ENCODE data around the gene HSD17B2.

Gene HSD17B2

DNA sequence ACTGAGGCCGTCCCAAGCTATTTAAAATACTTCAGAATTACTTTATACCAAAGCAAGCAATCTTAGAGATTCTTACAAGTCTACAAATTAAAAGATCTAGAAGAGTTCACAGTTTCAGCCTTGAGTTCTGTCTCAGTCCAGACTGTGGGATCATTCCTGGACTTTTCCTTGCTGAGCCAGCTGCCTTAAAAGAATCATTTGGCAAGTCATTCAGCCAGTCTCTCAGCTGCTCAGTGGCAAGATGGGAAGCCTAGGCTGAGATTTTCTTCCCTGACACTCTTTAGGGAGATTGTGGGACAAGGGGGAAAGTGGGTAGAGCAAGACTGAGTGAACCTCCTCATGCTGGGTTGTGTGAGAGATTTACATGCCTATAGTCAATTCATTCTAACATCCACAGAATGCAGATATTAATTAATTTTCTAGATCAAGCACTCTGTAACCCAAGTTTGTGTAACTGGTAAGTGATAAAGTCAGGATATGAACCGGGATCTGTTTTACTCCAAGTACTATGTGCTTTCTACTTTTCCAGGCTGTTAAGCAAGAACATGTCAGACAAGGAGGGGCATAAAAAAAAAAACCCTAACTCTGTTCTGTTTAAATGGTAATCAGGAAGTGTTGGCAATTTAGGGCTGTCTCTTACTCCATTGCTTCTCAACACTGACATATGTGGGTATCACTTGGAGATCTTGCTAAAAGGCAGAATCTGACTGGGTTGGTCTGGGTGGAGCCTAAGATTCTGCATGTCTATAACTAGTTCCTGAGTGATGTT, 50.1 kb downstream of the HSD17B2 start:
- TF ChIP-seq, protein P1, sequence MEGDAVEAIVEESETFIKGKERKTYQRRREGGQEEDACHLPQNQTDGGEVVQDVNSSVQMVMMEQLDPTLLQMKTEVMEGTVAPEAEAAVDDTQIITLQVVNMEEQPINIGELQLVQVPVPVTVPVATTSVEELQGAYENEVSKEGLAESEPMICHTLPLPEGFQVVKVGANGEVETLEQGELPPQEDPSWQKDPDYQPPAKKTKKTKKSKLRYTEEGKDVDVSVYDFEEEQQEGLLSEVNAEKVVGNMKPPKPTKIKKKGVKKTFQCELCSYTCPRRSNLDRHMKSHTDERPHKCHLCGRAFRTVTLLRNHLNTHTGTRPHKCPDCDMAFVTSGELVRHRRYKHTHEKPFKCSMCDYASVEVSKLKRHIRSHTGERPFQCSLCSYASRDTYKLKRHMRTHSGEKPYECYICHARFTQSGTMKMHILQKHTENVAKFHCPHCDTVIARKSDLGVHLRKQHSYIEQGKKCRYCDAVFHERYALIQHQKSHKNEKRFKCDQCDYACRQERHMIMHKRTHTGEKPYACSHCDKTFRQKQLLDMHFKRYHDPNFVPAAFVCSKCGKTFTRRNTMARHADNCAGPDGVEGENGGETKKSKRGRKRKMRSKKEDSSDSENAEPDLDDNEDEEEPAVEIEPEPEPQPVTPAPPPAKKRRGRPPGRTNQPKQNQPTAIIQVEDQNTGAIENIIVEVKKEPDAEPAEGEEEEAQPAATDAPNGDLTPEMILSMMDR (IDR thresholded peaks at IDR 0.05; ENCODE audit: low read length): no peak
- TF ChIP-seq EZH2 (IDR thresholded peaks at IDR 0.05; ENCODE audit: borderline replicate concordance, low read length): no peak
- H2AFZ ChIP-seq (ENCODE audit: low read length): no peak overlapping the region
- no peak overlapping the region for H3K9ac ChIP-seq (ENCODE audit: low read length)
- no peaks in the 10 kb centered on the region; the same call in 1 of the 2 replicates for H3K27me3 ChIP-seq (ENCODE audit: insufficient read depth, low read length)
- no peaks in the 10 kb centered on the region for H3K36me3 ChIP-seq (ENCODE audit: insufficient read depth, low read length)
- H3F3A ChIP-seq (ENCODE audit: insufficient read depth, low read length): no peaks in the 10 kb centered on the region
- H3K4me1 ChIP-seq (ENCODE audit: insufficient read depth, low read length, severe bottlenecking): no peaks in the 10 kb centered on the region
- no peaks in the 10 kb centered on the region for H4K20me1 ChIP-seq (ENCODE audit: insufficient read depth, low read length)
- no peaks in the 10 kb centered on the region for H3K9me3 ChIP-seq (ENCODE audit: low read length)
- H3K9me2 ChIP-seq (ENCODE audit: low read depth, low read length): no peaks in the 10 kb centered on the region
- no peak overlapping the region for H3K27ac ChIP-seq (ENCODE audit: low read depth, low read length, poor library complexity, severe bottlenecking)
- no peak overlapping the region for H3K4me2 ChIP-seq (ENCODE audit: low read length)
- H3K4me3 ChIP-seq (ENCODE audit: low read depth, low read length, poor library complexity, severe bottlenecking): no peak overlapping the region
- no peaks in the 10 kb centered on the region for H3K79me2 ChIP-seq (ENCODE audit: insufficient read depth, low read length)

DNA sequence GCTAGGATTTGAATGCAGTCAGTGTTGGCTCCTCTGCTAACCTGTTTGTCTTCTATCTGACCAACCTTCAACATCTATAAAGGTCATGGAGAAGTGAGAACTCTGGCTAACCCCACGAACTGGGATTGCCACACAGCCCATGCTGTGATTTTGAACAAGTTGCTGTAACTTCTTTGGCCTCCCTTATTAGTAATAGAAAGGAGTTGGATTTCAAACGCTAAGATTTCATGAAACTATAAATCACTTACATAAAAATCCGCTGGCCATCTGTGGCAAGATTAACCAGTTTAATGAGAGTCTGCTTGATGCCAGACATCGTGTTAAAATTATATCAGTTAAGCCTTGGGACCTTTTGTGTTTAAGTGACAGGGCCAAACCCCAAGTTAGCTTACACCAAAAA, 53.4 kb downstream of the HSD17B2 start:
- H3K4me3 ChIP-seq (ENCODE audit: low read depth, low read length, poor library complexity, severe bottlenecking): no peak overlapping the region
- no peaks in the 10 kb centered on the region for H4K20me1 ChIP-seq (ENCODE audit: insufficient read depth, low read length)
- no peaks in the 10 kb centered on the region for H3K9me3 ChIP-seq (ENCODE audit: low read length)
- H3F3A ChIP-seq (ENCODE audit: insufficient read depth, low read length): no peaks in the 10 kb centered on the region
- no peak for TF ChIP-seq EZH2 (IDR thresholded peaks at IDR 0.05; ENCODE audit: borderline replicate concordance, low read length)
- TF ChIP-seq, protein P1 (IDR thresholded peaks at IDR 0.05; ENCODE audit: low read length): no peak
- no peak overlapping the region for H3K4me2 ChIP-seq (ENCODE audit: low read length)
- H3K4me1 ChIP-seq (ENCODE audit: insufficient read depth, low read length, severe bottlenecking): no peaks in the 10 kb centered on the region
- H3K27ac ChIP-seq (ENCODE audit: low read depth, low read length, poor library complexity, severe bottlenecking): no peak overlapping the region
- no peaks in the 10 kb centered on the region for H3K36me3 ChIP-seq (ENCODE audit: insufficient read depth, low read length)
- H3K79me2 ChIP-seq (ENCODE audit: insufficient read depth, low read length): no peaks in the 10 kb centered on the region
- H3K27me3 ChIP-seq (ENCODE audit: insufficient read depth, low read length): peaks cover 3% of the 10 kb centered on the region; the same call in 1 of the 2 replicates
- H3K9ac ChIP-seq (ENCODE audit: low read length): no peak overlapping the region
- no peak overlapping the region for H2AFZ ChIP-seq (ENCODE audit: low read length)
- H3K9me2 ChIP-seq (ENCODE audit: low read depth, low read length): no peaks in the 10 kb centered on the region

DNA sequence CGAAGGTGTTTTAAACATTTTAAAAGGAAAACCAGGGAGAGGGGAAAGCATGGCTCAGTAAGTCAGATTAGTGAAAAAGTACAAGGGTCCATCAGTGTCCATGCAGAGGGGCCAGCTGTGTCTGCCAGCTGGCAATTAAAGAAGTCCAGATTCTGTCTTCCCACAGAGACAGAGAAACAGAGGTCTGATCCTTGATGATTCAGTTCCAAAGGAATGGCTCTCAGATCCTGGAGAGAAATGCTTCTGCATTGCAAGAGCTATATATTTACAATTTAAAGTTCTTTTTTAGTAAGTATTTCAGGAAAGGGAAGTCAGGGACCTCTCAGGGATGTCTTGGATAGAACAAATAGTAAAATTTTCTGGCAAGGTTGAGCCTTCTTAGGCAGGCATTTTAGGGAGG, 56.2 kb downstream of the HSD17B2 start:
- Histone ChIP-seq H3K9me2 (ENCODE audit: low read depth, low read length) (no peaks in the 10 kb centered on the region), H3K4me1 (ENCODE audit: insufficient read depth, low read length, severe bottlenecking) (no peaks in the 10 kb centered on the region), H3K4me3 (ENCODE audit: low read depth, low read length, poor library complexity, severe bottlenecking) (no peak overlapping the region), H3K27me3 (ENCODE audit: insufficient read depth, low read length) (0 out of 2 replicates have a peak, but pooled peaks cover 3% of the 10 kb centered on the region), H2AFZ (ENCODE audit: low read length) (no peak overlapping the region), H3K9me3 (ENCODE audit: low read length) (no peaks in the 10 kb centered on the region), H4K20me1 (ENCODE audit: insufficient read depth, low read length) (no peaks in the 10 kb centered on the region), H3F3A (ENCODE audit: insufficient read depth, low read length) (no peaks in the 10 kb centered on the region), H3K9ac (ENCODE audit: low read length) (no peak overlapping the region), H3K4me2 (ENCODE audit: low read length) (no peak overlapping the region), H3K79me2 (ENCODE audit: insufficient read depth, low read length) (no peaks in the 10 kb centered on the region), H3K27ac (ENCODE audit: low read depth, low read length, poor library complexity, severe bottlenecking) (no peak overlapping the region), H3K36me3 (ENCODE audit: insufficient read depth, low read length) (no peaks in the 10 kb centered on the region)
- TF ChIP-seq EZH2 (IDR thresholded peaks at IDR 0.05; ENCODE audit: borderline replicate concordance, low read length): no peak
- TF ChIP-seq, protein P1 (IDR thresholded peaks at IDR 0.05; ENCODE audit: low read length): no peak
